ENCODE data around the gene CHAC2.

GRCh38 chr2:53751728-53752127 lies 15.9 kb upstream of the CHAC2 start:
- TF ChIP-seq EZH2 (IDR thresholded peaks at IDR 0.05; ENCODE audit: insufficient read depth, low read length): no peak
- TF ChIP-seq CTCF (IDR thresholded peaks at IDR 0.05; ENCODE audit: insufficient read depth, low read depth, low read length): no peak
